Lung (tissue), 12 donors: ENCODE measurements around the gene STARD5. TPM values are rescaled to one million over a fixed set of nuclear protein-coding genes. Genes with fewer than 3 reads are reported as not detected.

Experiments
- ATAC-seq: fragments of 200-7000 bp; cut with Tn5 transposase; one replicate; pipeline ENCODE4 v1.9.1; 2020; ENCODE audit warnings: moderate number of reproducible peaks; ENCODE audit not compliant: insufficient read depth, low FRiP score
- DNase-seq, 3 donors: peaks; one replicate each; pipeline ENCODE4 v3.0.0-alpha.2; 2013 to 2017
- H3K27ac ChIP-seq, 2 donors: one replicate each; pipeline ENCODE4 v1.5.1; 2013; ENCODE audit warnings: mild to moderate bottlenecking in 2 of 2, moderate library complexity in 2 of 2, control low read depth in 1 of 2, inconsistent platforms in 1 of 2, low read depth in 1 of 2, low read length in 1 of 2
- H3K27me3 ChIP-seq, 3 donors: one replicate each; pipeline ENCODE4 v1.5.1; 2013; ENCODE audit warnings: low read length in 2 of 3; ENCODE audit not compliant: control insufficient read depth in 3 of 3, insufficient read depth in 3 of 3
- H3K36me3 ChIP-seq, 4 donors: one replicate each; pipeline ENCODE4 v1.5.1; 2013; ENCODE audit warnings: low read length in 4 of 4, mild to moderate bottlenecking in 1 of 4, moderate library complexity in 1 of 4; ENCODE audit not compliant: control insufficient read depth in 4 of 4, insufficient read depth in 4 of 4
- H3K4me1 ChIP-seq, 5 donors: one replicate each; pipeline ENCODE4 v1.5.1; 2013; ENCODE audit warnings: low read length in 5 of 5, mild to moderate bottlenecking in 2 of 5, moderate library complexity in 1 of 5; ENCODE audit not compliant: control insufficient read depth in 5 of 5, insufficient read depth in 5 of 5
- H3K4me3 ChIP-seq: one replicate; pipeline ENCODE4 v1.5.1; 2013; ENCODE audit warnings: mild to moderate bottlenecking, control low read depth, moderate library complexity
- H3K9ac ChIP-seq, 2 donors: one replicate each; pipeline ENCODE4 v1.5.1; 2013; ENCODE audit warnings: low read length in 2 of 2, control low read depth in 1 of 2; ENCODE audit not compliant: insufficient read depth in 1 of 2
- H3K9me3 ChIP-seq, 4 donors: one replicate each; pipeline ENCODE4 v1.5.1; 2013; ENCODE audit warnings: low read length in 3 of 4, mild to moderate bottlenecking in 1 of 4, moderate library complexity in 1 of 4; ENCODE audit not compliant: control insufficient read depth in 4 of 4, insufficient read depth in 3 of 4
- WGBS, 2 donors: extraction: QIAGEN DNeasy Blood & Tissue Kit; methylation state at CpG; one replicate each; pipeline ENCODE4 v1.1.7; 2013; 5-methylcytosine and 5-hydroxymethylcytosine counted together
- polyA plus RNA-seq, 2 donors: library from polyadenylated mRNA; stranded (reverse); fragments of 200-250 nt; gene quantifications; one replicate each; pipeline ENCODE4 v1.2.1, GENCODE V29; 2013
- total RNA-seq, 2 donors: library from RNA; depleted of rRNA in 1 of 2; stranded (reverse); fragments of >200 nt in 1 of 2; gene quantifications; one replicate each; pipeline ENCODE4 v1.2.1, GENCODE V29; 2014 to 2021
- TF ChIP-seq, protein P1 (sequence below): IDR thresholded peaks from 2 replicates; pipeline ENCODE4 v1.5.1; 2012; ENCODE audit warnings: mild to moderate bottlenecking; ENCODE audit errors: control extremely low read depth, extremely low read depth
- donor health status: control.
- donor health status: control.
- donor health status: Bipolar disorder and iron deficiency.
- donor health status: healthy.
- donor health status: DM: yes; HTN: yes; CAD: no.

STARD5 gene
- total and polyA plus RNA-seq, 4 donors, result 2.9 to 7.0 (median 5.0) TPM

DNA sequence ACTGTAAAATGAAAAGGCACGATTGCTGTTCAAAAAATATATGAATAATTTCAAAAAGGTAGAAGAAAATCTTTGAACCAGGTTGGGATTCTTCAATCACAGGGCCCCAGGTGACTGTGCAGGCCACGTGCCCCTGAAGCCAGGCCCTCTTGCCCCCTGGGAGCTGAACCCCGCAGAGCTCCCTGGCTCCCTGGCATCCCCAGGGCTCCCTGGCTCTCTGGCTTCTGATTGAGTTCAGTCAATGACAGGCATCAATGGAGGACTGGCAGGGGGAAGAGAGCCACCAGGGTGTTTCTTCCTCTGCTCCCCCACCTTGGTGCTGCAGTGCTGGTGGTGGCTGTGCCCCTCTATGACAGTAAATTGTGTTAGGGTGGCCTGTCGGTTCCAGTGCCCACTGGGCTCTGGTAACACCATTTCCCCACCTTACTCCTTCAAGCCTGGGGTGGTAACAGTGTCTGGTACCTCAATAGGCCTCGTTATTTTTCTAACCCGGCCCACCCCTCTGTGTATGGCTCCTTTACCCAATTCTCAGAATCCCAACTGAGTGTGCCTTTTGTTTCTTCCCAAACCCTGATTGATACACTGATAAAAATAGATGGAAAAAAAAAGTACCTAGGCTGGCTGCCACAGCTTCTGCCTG, 62.6 kb downstream of the STARD5 start:
- no peak overlapping the region for H3K4me3 ChIP-seq
- TF ChIP-seq, protein P1, sequence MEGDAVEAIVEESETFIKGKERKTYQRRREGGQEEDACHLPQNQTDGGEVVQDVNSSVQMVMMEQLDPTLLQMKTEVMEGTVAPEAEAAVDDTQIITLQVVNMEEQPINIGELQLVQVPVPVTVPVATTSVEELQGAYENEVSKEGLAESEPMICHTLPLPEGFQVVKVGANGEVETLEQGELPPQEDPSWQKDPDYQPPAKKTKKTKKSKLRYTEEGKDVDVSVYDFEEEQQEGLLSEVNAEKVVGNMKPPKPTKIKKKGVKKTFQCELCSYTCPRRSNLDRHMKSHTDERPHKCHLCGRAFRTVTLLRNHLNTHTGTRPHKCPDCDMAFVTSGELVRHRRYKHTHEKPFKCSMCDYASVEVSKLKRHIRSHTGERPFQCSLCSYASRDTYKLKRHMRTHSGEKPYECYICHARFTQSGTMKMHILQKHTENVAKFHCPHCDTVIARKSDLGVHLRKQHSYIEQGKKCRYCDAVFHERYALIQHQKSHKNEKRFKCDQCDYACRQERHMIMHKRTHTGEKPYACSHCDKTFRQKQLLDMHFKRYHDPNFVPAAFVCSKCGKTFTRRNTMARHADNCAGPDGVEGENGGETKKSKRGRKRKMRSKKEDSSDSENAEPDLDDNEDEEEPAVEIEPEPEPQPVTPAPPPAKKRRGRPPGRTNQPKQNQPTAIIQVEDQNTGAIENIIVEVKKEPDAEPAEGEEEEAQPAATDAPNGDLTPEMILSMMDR, result no peak
- H3K4me1 ChIP-seq, result peaks cover 0 to 13% (median 7%) of the 10 kb centered on the region in 5 donors
- DNase-seq, result no peak
- WGBS, 2 donors, result 74 to 78% methylated on average over 6 of the region's 6 CpGs
- no peaks in the 10 kb centered on the region for H3K27me3 ChIP-seq
- ATAC-seq, result no peak
- no peaks in the 10 kb centered on the region for H3K9me3 ChIP-seq
- H3K36me3 ChIP-seq, result peaks cover 0 to 3% (median 0%) of the 10 kb centered on the region in 4 donors
- H3K27ac ChIP-seq, result no peak overlapping the region
- no peak overlapping the region for H3K9ac ChIP-seq

DNA sequence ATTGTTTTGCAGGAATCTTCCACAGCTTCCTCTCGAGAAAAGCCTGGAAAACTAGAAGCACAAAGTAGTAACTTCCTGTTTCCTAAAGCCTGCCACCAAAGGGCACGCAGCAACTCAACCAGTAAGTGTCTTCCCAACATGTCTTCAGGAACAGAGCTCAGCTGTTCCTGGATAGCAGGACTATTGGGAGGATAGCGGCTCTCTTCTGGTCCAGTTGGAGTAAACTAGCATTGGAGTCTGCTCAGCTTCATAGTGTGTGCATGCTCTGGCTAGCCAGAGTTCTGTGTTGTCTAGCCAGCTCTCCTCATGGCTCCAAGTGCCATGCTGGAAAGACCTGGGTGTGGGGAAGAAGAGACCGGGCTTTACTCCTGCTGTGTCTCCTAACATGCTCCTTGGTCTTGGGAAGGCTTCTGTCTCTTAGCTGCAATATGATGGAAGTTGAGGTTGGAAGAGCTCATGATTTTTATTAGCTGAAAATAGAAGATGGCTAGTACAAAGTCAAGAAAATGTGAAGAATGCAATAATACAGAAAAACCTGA, 64.1 kb downstream of the STARD5 start:
- no peak overlapping the region for H3K27ac ChIP-seq

More for the DNA sequence above, 64.1 kb downstream of the STARD5 start:
- H3K4me3 ChIP-seq, result no peak overlapping the region
- no peak overlapping the region for H3K9ac ChIP-seq
- H3K4me1 ChIP-seq, result peaks cover 0 to 6% (median 2%) of the 10 kb centered on the region in 5 donors
- H3K9me3 ChIP-seq, result no peaks in the 10 kb centered on the region
- 69 to 72% methylated on average over 4 of the region's 4 CpGs for WGBS, 2 donors
- ATAC-seq (no peak), DNase-seq (no peak)
- peaks cover 0 to 3% (median 0%) of the 10 kb centered on the region in 4 donors for H3K36me3 ChIP-seq
- no peaks in the 10 kb centered on the region for H3K27me3 ChIP-seq
- TF ChIP-seq, protein P1, result no peak

Other genes with a start within 250 kb of the STARD5 start
- gene CFAP161, start 189.9 kb downstream of the STARD5 start, total RNA-seq, result 10 to 100 TPM in 1 of 2 donors, 1 to 10 TPM in 1; 5.2 to 11.2 TPM
- gene CFAP161, start 189.9 kb downstream of the STARD5 start, polyA plus RNA-seq, result 1 to 10 TPM; 2.4 to 2.6 TPM
- 10 to 100 TPM; 27.8 to 45.4 TPM for gene IL16, start 127.3 kb downstream of the STARD5 start, total RNA-seq
- gene IL16, start 127.3 kb downstream of the STARD5 start, polyA plus RNA-seq, result 10 to 100 TPM; 18.8 to 21.1 TPM
- gene TMC3, start 50.1 kb upstream of the STARD5 start, total RNA-seq, result under 1 TPM in 1 of 2 donors, not detected in 1; 0.03 TPM
- gene TMC3, start 50.1 kb upstream of the STARD5 start, polyA plus RNA-seq, result not detected